SK-N-MC (cell line): ENCODE data around the gene API5.

Experiments
- EZH2 ChIP-seq: fragments of 200-600 bp; sonication (generic); IDR thresholded peaks from one replicate; pipeline ENCODE4 v1.6.1; 2017; ENCODE audit warnings: antibody characterized with exemption
- FOXP2 ChIP-seq: optimal IDR thresholded peaks from 2 replicates; pipeline ENCODE3; 2011; ENCODE audit warnings: mild to moderate bottlenecking, moderate library complexity; ENCODE audit not compliant: insufficient read depth; ENCODE audit errors: extremely low read length, control extremely low read depth
- POLR2AphosphoS5 ChIP-seq: IDR thresholded peaks from 2 replicates; pipeline ENCODE4 v1.6.1; 2012; ENCODE audit warnings: mild to moderate bottlenecking, low read depth, low read length, borderline replicate concordance

DNA sequence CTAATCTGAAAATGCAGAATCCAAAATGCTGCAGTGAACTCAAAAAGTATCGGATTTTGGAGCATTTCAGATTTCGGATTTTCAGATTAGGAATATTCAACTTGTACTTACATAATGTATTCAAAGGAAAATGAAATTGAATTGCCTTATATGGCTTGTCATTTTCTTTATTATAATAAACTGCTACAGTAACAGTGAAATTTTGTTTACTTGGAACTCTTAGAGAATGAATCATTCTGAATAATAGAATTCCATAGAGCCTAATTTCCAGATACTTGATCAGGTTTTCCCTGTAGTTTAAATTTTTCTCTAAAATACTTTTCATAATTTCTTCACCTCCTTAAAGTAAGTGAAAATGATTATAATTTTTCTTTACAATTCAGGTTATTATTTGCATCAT is 64.3 kb downstream of the API5 start:
- TF ChIP-seq POLR2AphosphoS5: no peak
- no peak for TF ChIP-seq EZH2
- TF ChIP-seq FOXP2: no peak
